Parathyroid adenoma (tissue), 2 donors: ENCODE data around the gene BAK1.
A peak's percentile ranks its signal among the peaks of the same experiment; 100 is the strongest.
"Not testable (repeated sequence)": the region's sequence is repeated elsewhere in the genome, so short reads cannot be mapped to it uniquely, and the experiment has no call there.

Experiments
- H2AFZ ChIP-seq: fragments of 300-600 bp; sonication (generic); one replicate; pipeline ENCODE4 v1.7.0; 2017; ENCODE audit warnings: antibody characterized with exemption, mild to moderate bottlenecking
- H3K27ac ChIP-seq: fragments of 300-600 bp; sonication (generic); one replicate; pipeline ENCODE4 v1.7.0; 2017
- H3K27me3 ChIP-seq: fragments of 300-600 bp; sonication (generic); one replicate; pipeline ENCODE4 v1.7.0; 2017; ENCODE audit warnings: low read length; ENCODE audit not compliant: control insufficient read depth, insufficient read depth
- H3K36me3 ChIP-seq: fragments of 300-600 bp; sonication (generic); one replicate; pipeline ENCODE4 v1.7.0; 2017; ENCODE audit warnings: low read length; ENCODE audit not compliant: control insufficient read depth, insufficient read depth
- H3K4me1 ChIP-seq: fragments of 300-600 bp; sonication (generic); one replicate; pipeline ENCODE4 v1.7.0; 2017; ENCODE audit warnings: control low read depth
- H3K4me2 ChIP-seq: fragments of 300-600 bp; sonication (generic); one replicate; pipeline ENCODE4 v1.7.0; 2017; ENCODE audit warnings: low read length
- H3K4me3 ChIP-seq: fragments of 300-600 bp; sonication (generic); one replicate; pipeline ENCODE4 v1.7.0; 2017; ENCODE audit warnings: low read depth, low read length
- H3K79me2 ChIP-seq: fragments of 300-600 bp; sonication (generic); one replicate; pipeline ENCODE4 v1.7.0; 2017; ENCODE audit warnings: control low read depth
- H3K9ac ChIP-seq: fragments of 300-600 bp; sonication (generic); one replicate; pipeline ENCODE4 v1.7.0; 2017; ENCODE audit warnings: mild to moderate bottlenecking
- H3K9me3 ChIP-seq: fragments of 300-600 bp; sonication (generic); one replicate; pipeline ENCODE4 v1.7.0; 2017; ENCODE audit warnings: low read length; ENCODE audit not compliant: control insufficient read depth
- CTCF ChIP-seq: fragments of 300-600 bp; sonication (generic); IDR thresholded peaks from one replicate; pipeline ENCODE4 v1.7.0; 2017; ENCODE audit warnings: antibody characterized with exemption, mild to moderate bottlenecking
- donor health status: primary hyperparathyroidism.

Gene BAK1

GRCh38 chr6:33597551-33598322, 17.7 kb upstream of the BAK1 start:
- no peaks in the 10 kb centered on the region for H3K36me3 ChIP-seq
- H3K9ac ChIP-seq: no peak overlapping the region
- no peaks in the 10 kb centered on the region for H3K4me1 ChIP-seq
- no peaks in the 10 kb centered on the region for H3K9me3 ChIP-seq
- H3K27me3 ChIP-seq: no peaks in the 10 kb centered on the region
- no peak overlapping the region for H3K4me2 ChIP-seq
- TF ChIP-seq CTCF: no peak
- H2AFZ ChIP-seq: no peak overlapping the region
- no peaks in the 10 kb centered on the region for H3K79me2 ChIP-seq
- no peak overlapping the region for H3K27ac ChIP-seq
- H3K4me3 ChIP-seq: no peak overlapping the region

- H2AFZ ChIP-seq, H3K9ac ChIP-seq, H3K79me2 ChIP-seq, H3K9me3 ChIP-seq, H3K4me3 ChIP-seq, H3K36me3 ChIP-seq, H3K27me3 ChIP-seq, H3K27ac ChIP-seq, H3K4me1 ChIP-seq, H3K4me2 ChIP-seq: not testable (repeated sequence)
These were observed 16.8 kb upstream of the BAK1 start for GRCh38 chr6:33596894-33597293.

- H3K27me3 ChIP-seq: no peaks in the 10 kb centered on the region
- H3K4me3 ChIP-seq: no peak overlapping the region
- no peaks in the 10 kb centered on the region for H3K79me2 ChIP-seq
- H3K27ac ChIP-seq: no peak overlapping the region
- H3K4me2 ChIP-seq: no peak overlapping the region
- no peaks in the 10 kb centered on the region for H3K36me3 ChIP-seq
- no peak overlapping the region for H2AFZ ChIP-seq
- no peak overlapping the region for H3K9ac ChIP-seq
- H3K9me3 ChIP-seq: no peaks in the 10 kb centered on the region
- no peak for TF ChIP-seq CTCF
- no peaks in the 10 kb centered on the region for H3K4me1 ChIP-seq
These were observed 15.1 kb upstream of the BAK1 start for GRCh38 chr6:33595001-33595846.

- no peaks in the 10 kb centered on the region for H3K79me2 ChIP-seq
- H3K27me3 ChIP-seq: no peaks in the 10 kb centered on the region
- H3K4me1 ChIP-seq: no peaks in the 10 kb centered on the region
- peak overlapping the region; percentile 83 for H2AFZ ChIP-seq
- no peak overlapping the region for H3K9ac ChIP-seq
- H3K36me3 ChIP-seq: no peaks in the 10 kb centered on the region
- peak overlapping the region; percentile 52 for H3K4me2 ChIP-seq
- H3K27ac ChIP-seq: no peak overlapping the region
- no peaks in the 10 kb centered on the region for H3K9me3 ChIP-seq
- TF ChIP-seq CTCF: no peak
- no peak overlapping the region for H3K4me3 ChIP-seq
These were observed 13.3 kb upstream of the BAK1 start for GRCh38 chr6:33593414-33593727.

- no peak overlapping the region for H3K27ac ChIP-seq
- no peak overlapping the region for H3K4me3 ChIP-seq
- no peaks in the 10 kb centered on the region for H3K79me2 ChIP-seq
- no peak for TF ChIP-seq CTCF
- H3K27me3 ChIP-seq: no peaks in the 10 kb centered on the region
- H3K36me3 ChIP-seq: no peaks in the 10 kb centered on the region
- H2AFZ ChIP-seq: peak overlapping the region; percentile 83
- no peak overlapping the region for H3K9ac ChIP-seq
- H3K4me2 ChIP-seq: peak overlapping the region; percentile 52
- no peaks in the 10 kb centered on the region for H3K4me1 ChIP-seq
- no peaks in the 10 kb centered on the region for H3K9me3 ChIP-seq
These were observed 12.7 kb upstream of the BAK1 start for GRCh38 chr6:33592595-33593413.
